GM06990 (cell line): ENCODE measurements around the gene RIPOR2.

Source experiments
- DNase-seq: peaks from one replicate; pipeline ENCODE4 v3.0.0-alpha.2; 2011; ENCODE audit not compliant: insufficient read length; ENCODE audit errors: extremely low read depth
- H3K27me3 ChIP-seq: replicated peaks from 2 replicates; pipeline ENCODE4 v1.6.0; 2011; ENCODE audit warnings: low read length; ENCODE audit not compliant: control insufficient read depth, insufficient read depth
- H3K36me3 ChIP-seq: 2 replicates; pipeline ENCODE4 v1.5.1; 2011; ENCODE audit warnings: low read length; ENCODE audit not compliant: control insufficient read depth, insufficient read depth
- H3K4me3 ChIP-seq: replicated peaks from 2 replicates; pipeline ENCODE4 v1.5.1; 2011; ENCODE audit warnings: low read depth, mild to moderate bottlenecking, control low read depth, low read length
- TF ChIP-seq, protein P1 (sequence below): IDR thresholded peaks from 2 replicates; pipeline ENCODE4 v1.5.1; 2011; ENCODE audit warnings: low read length, control low read depth, mild to moderate bottlenecking, inconsistent platforms; ENCODE audit not compliant: insufficient read depth, poor library complexity, severe bottlenecking

The RIPOR2 gene

DNA sequence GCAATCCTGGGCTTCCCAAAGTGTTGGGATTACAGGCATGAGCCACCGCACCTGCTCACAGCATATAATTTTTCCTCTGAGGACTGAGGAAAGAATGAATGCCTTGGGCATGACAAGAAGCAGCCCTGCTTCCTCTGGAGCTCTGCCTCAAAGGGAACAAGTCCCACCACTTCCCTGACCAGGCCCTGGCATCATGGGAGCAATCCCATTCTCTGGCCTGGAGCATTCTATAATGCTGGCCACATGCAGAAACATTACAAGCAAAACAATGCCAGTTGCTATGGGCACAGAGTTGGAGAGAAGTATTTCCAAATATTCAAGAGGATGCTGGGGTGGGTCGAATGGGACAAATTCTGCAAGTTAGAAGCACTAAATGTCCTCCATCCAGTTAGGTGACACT, 95.6 kb downstream of the RIPOR2 start:
- Histone ChIP-seq H3K4me3 (no peak overlapping the region), H3K36me3 (peaks cover 7% of the 10 kb centered on the region), H3K27me3 (no peaks in the 10 kb centered on the region)
- no peak for DNase-seq
- TF ChIP-seq, protein P1, sequence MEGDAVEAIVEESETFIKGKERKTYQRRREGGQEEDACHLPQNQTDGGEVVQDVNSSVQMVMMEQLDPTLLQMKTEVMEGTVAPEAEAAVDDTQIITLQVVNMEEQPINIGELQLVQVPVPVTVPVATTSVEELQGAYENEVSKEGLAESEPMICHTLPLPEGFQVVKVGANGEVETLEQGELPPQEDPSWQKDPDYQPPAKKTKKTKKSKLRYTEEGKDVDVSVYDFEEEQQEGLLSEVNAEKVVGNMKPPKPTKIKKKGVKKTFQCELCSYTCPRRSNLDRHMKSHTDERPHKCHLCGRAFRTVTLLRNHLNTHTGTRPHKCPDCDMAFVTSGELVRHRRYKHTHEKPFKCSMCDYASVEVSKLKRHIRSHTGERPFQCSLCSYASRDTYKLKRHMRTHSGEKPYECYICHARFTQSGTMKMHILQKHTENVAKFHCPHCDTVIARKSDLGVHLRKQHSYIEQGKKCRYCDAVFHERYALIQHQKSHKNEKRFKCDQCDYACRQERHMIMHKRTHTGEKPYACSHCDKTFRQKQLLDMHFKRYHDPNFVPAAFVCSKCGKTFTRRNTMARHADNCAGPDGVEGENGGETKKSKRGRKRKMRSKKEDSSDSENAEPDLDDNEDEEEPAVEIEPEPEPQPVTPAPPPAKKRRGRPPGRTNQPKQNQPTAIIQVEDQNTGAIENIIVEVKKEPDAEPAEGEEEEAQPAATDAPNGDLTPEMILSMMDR = no peak

DNA sequence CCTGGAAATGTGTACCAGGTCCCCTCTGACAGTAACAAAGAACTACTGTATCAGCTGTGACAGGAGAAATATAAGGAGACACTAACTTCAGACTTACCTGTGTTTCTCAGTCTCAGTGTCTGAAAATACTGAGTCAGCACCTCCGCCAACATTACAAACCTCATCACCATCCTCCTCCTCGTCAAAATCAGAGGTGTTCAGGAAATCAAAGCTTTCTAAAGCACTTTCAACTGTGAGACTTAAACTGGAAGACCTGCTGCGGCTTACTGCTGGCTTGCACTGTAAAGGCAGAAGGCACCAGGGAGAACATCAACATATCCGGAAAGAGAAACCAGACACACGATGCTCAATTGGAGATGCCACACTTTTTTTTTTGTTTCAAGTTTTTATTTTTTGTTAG, 96.8 kb downstream of the RIPOR2 start:
- TF ChIP-seq, protein P1 = no peak
- Histone ChIP-seq H3K27me3 (no peaks in the 10 kb centered on the region), H3K4me3 (no peak overlapping the region), H3K36me3 (peaks cover 7% of the 10 kb centered on the region)
- DNase-seq = no peak

DNA sequence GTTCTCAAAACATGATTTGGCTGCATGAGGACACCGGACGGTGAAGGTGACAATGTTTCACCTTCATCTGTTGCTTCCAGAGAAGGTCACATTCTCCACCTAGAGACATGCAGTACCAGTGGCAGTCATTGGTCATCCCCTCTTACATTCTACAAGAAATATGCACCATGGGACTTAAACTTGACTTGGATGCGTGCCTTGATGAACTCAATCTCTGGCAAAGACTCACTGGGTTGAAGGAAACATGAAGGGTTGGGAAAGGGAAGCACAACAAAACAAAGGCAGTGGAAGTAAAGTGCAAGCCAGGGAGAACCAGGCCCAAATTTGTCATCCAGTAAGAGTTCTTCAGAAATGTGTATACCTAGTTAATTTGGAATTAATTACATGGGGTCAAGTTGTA, 97.7 kb downstream of the RIPOR2 start:
- Histone ChIP-seq H3K4me3 (no peak overlapping the region), H3K36me3 (peaks cover 5% of the 10 kb centered on the region), H3K27me3 (no peaks in the 10 kb centered on the region)
- DNase-seq = no peak
- TF ChIP-seq, protein P1 = no peak

DNA sequence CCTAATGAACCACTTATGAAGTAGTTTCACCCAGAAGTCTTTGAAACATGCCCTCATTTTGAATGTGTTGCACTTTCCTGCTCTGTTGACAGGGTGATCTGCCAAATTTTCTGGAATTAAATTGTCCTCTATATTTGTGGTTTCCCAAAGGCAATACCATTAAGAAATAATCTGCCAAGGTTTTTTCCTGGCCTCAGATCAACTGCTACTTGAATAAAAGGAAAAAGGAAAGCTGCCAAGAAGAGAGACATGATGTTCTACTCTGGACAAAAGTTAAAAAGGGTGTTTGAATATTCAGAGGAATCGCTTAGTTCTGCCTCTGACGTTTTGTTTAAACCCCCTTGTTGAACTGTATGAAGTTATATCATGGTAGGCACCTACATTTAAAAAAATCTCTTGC, 99.7 kb downstream of the RIPOR2 start:
- Histone ChIP-seq H3K4me3 (no peak overlapping the region), H3K36me3 (peaks cover 4% of the 10 kb centered on the region)
- TF ChIP-seq, protein P1 = no peak

DNA sequence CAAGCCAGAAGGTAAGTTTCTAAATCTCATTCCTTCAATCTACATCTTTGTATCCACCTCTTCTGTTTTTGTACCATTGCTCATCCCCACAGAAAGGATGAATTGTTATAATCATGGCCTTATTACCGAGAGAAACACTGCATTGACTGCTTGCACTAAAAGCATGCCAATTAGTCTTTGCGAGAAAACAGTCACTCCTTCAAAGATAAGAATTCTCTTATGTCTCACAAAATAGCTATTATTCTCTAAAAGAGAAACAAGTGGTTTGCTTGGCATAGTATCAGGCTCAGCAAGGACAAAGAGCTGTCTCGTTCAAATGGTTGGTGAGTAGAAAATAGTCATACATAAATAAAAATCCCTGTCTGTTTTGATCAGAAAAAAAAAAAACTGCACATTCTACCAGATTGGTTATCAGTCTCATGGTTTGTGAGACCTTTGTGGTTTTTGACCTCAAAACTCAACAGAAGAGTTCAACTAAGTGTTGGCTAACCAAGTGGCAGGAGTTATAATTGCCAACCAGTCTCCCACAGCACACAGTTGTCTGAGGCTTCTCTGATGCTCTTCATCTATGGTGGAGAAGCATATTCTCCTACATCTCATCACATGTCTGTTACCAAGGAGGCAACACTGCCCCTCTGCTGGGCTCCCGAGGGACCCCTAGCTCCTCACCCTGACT, 101.9 kb downstream of the RIPOR2 start:
- Histone ChIP-seq H3K4me3 (no peak overlapping the region), H3K27me3 (no peaks in the 10 kb centered on the region), H3K36me3 (peaks cover 3% of the 10 kb centered on the region)
- no peak for DNase-seq
- TF ChIP-seq, protein P1 = no peak

More for the DNA sequence above, 99.7 kb downstream of the RIPOR2 start:
- H3K27me3 ChIP-seq = no peaks in the 10 kb centered on the region
- no peak for DNase-seq

DNA sequence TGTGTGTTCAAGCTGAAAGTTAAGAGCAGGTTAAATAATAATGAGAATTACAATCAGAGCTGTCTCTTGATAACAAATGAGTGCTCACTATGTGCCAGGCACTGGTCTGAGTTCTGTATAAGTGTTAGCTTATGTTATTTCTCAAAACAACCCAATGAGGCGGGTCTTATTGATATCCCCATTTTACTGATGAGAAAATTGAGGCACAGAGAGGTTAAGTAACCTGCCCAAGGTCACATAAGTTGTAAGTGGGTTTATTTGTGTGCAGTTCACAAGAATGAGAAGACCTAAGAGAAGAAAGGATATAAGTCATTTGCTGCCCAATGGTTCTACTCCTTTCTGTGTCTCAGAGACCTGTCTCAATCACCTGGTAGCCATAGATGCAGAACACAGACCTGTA, 103.0 kb downstream of the RIPOR2 start:
- peaks cover 3% of the 10 kb centered on the region for H3K36me3 ChIP-seq
- TF ChIP-seq, protein P1 = no peak
- H3K27me3 ChIP-seq = no peaks in the 10 kb centered on the region
- DNase-seq = no peak
- no peak overlapping the region for H3K4me3 ChIP-seq
